Stimulated activated CD4-positive, alpha-beta T cell treated with anti-CD3 and anti-CD28 coated beads, Interleukin-1b, Interleukin-23, amount 100 ng/mL, for 4 hours (primary cell): Measurements from ENCODE around the gene IFT25.

Source experiments
- DNase-seq, 2 donors: peaks; one replicate each; pipeline ENCODE4 v3.0.0-alpha.2; 2020; ENCODE audit warnings: low read depth in 2 of 2

IFT25 gene

DNA sequence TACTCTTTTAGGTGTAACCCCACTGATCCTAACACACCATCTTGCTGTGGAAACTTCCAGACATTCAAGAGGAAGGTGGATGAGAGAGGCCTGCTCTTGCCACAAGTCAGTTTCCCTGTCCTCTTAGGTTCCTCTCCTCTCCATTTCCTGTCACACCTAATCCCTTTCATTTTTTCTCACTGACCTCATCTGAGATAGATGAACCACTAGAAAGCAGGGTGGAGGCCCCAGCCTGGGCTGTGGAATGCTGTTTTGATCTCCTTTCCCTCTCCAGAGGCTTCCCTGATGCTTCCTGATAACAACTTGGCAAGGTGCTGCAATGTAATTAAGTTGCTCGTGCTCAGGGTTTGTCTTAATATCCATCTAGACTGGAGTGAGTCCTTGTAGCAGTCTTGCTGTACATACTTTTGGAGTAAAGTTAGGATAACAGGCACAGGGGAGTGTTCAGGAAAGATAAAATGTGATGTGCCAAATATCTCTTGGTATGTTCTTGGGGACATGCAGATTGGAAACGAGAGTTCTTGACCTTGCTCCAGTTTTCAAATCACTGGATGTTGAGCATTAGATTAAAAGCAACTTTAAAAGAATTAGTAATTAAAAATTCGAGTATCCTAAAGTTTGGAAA is 11.8 kb upstream of the IFT25 start:
- no peak for DNase-seq

- DNase-seq = no peak
These were observed 11.0 kb upstream of the IFT25 start for GRCh38 chr1:53956308-53957168.

DNA sequence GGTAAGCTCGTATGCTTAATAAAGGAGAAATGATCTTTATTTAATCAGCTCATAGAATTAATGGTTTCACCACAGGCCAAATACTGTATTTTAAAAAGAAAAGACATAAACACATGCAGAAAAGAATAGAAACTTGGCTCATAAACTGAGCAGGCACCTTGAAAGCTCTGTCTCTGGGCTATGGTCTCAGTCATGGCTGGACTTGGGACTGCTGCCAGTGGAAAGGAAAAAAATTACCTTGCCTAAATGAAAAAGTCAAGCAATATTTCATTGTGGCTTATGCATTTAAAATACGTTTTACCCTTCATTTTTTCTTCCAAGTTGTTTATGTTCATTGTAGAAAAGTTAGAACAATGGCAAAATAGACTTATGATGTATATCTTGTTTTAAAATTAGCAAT is 8.6 kb upstream of the IFT25 start:
- no peak for DNase-seq

DNA sequence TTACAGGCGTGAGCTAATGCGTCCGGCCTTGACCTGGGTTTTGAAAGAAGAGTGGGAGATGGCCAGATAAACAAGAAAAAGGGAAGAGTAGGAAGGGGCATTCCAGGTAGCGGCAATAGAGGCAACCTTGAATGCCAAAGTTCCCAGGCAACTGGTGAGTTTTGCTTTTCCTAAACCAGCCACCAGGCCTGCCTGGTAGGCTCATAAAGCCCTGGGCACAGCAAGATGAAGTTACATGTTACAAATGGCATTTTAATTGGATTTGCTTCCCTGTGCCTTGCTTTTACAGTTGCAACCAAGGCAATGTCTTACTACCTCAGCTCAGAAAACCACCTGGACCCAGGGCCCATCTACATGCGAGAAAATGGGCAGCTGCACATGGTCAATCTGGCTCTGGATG is 6.2 kb upstream of the IFT25 start:
- DNase-seq = no peak

DNA sequence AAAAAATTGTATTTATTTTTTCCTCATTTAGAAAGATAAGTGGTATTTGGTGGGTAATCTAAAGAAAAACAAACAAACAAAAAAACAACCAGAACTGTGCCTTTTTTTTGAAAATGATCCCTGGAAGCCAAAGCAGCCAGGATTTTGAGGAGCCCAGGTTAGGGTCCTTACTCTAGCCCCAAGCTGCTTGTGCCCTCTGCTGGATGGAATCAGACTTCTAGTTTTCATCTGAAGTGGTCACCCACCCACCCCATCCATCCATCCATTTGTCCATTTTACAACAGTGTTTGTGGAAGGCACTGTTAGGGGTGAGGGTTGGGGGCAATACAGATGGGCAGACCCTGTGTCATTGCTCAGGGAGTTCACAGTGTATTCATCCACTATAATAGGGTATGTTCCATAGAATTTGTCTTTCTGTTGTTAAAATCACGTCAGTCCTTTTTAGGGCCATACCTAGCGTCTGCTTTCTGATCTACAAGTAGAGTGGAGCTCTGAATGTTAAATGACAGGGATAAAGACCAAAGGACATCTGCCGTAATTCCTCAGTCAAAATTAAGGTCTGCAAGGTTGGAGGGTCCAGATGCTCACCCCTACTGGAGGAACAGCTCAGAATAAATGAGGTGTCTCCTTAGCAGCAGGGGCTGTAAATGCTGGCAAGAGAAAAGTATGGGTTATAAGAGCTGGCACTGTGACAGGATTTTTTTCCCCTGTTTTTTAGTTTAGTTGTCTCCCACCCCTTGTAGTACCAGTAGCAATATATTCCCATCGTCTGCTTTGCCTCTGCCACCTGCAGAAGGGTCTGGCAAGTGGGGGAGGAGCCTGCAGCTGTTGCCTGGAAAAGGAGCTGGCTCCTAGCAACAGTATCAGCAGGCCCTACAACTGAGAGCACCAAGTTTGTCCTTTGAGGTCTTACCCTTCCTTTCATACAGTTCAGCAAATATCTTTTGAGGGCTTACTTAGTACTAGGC is 3.8 kb upstream of the IFT25 start:
- DNase-seq = no peak

DNA sequence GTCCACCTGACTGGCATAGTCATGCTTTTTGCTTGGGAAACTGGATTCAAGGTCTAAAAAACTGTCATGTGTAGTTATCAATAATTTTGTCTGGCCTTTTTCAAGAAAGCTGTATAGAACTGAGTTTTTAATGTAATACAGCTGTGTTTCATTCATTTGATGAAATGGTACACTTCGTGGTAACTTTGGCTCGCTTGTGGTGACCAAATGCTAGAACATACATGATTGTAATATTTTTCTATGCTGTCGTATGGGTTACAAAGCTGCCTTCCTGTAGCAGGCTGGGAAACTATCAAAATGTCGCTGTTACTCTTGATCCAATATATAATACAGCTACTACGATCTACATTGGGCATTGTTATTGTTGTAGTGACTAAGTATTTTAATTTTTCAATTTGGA is 2.8 kb upstream of the IFT25 start:
- DNase-seq = no peak

DNA sequence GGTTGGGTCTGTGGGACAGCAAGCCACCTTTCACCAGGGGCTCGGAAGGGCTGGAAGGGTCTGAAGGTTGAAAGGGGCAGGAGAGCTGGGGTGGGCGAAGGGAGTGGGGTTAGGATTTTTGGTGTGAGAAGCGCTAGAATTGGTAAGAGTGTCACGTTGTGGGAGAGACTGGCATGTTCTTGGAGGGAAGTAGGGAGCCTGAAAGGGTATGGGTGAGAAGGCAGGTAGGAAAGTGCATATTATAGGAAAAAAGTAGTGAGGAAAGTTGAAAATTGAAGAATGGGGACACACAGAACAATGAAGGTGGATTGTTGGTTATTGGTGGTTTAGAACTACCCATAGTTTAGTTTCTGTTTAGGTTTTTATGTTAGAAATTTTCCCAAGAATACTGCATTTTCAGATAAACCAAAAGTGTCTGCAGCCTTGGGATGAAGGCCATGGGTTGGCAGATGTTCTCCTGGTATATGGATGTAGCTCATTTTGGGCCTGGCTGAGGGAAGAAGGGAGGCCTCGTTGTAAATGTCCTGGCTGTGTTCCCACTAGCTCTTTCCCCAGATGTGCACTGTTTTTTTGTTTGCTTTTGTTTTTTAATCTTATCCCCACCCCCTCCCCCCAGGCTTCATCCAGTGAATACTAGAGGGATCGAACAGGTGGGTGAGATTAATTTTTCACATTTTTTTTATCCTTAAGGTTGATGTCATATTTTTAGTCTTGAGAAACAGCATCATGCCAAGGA is 1.8 kb upstream of the IFT25 start:
- no peak for DNase-seq

DNA sequence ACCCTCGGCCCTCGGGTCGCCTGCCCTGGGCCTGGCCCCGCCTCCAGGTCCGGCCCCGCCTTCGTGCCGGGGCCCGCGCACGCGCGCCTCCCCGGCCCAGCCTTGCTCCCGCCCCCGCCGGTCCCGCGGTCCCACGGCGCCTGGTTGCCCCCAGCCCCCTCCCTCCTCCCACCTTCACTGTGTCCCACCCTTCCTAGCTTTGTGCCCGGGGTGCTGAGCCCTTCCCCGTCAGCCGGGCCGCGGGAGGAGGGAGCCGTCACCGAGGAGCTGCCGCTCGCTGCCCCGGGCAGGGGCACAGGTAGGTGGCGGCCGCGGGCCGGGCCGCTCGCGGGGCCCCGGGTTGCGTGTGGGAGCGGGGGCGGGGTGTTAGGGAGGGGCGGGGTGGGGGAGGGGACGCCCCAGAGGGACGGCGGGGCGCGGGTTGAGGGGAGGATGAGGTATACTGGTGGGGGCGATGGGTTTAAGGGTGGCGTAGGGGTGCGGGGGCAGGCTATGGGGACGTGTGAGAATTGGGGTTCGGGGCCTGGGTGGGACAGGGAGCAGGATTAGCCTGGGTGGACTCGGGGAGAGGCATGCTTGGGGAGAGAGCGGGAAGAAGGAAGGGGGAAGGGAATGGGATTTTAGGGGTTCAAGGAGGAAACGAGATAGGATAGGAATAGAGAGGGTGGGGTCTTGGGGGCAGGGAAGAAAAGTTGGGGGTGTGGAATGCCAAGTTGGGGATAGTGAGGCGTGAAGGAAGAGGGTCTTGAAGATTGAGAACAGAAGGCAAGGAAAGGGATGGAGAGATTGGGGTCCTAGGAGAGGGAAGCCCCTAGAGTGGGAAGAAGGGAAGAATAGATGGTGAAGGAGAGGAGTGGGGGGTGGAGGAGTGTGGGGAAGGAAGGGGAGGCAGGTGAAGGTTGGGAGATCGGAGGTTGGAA is 1.0 kb upstream of the IFT25 start, which contains the start of gene LRRC42:
Gene LRRC42 (plus strand): TSS at position 99 of the 920 bp plus-strand sequence. CDS start 5,650 bp downstream, outside the sequence.
- DNase-seq = peak in 1 of 2 donors; percentile 57

GRCh38 chr1:53945183-53945432 is 391 bp downstream of the IFT25 start:
- DNase-seq = no peak

DNA sequence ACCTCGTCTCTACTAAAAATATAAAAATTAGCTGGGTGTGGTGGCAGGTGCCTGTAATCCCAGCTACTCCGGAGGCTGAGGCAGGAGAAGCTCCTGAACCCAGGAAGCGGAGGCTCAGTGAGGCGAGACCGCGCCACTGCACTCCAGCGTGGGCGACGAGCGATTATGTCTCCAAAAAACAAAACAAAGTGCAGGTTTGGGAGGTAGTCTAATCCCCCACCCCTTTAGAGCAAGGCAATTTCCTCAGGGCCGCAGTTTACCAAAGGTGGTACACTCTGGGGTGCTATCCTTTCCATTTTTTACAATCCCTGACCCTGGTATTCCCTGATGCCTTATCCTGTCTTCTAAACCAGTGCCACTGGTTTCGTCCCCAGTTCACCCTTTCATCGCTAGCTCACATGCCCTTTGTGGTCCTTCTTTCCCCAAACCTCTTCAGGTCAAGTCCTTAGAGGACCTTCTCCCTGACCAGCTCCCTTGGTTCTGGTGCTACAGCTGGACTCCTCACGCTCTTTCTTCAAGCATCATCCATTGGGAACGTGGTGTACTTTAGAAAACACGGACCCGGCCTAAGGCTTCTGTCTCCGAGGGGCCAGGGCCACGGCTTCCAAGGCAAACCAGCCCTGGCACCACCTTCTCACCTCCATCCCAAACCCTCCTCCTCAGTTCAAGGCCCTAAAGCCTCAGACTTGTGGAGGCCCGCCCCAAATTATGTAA is 873 bp downstream of the IFT25 start:
- DNase-seq = no peak

GRCh38 chr1:53943490-53944043 is 1.9 kb downstream of the IFT25 start:
- no peak for DNase-seq

DNA sequence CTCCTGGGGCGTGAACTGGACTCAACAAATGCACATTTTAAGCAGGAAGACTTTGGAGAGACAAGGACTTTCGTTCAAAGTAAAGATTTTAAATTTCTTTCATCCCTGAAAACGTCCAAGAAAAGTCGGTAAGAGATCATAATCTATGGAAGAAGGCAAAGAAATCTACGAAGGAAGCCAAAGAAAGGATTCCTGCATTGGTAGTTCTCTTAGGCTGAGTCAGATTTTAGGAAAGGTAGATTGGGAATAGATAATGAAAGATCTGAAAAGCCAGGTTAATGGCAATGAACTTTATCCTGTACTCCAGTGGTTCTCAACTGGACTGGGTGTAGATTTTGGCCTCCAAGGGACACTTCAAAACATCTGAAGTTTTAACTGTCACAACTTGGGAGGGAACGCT is 2.4 kb downstream of the IFT25 start:
- DNase-seq = no peak

DNA sequence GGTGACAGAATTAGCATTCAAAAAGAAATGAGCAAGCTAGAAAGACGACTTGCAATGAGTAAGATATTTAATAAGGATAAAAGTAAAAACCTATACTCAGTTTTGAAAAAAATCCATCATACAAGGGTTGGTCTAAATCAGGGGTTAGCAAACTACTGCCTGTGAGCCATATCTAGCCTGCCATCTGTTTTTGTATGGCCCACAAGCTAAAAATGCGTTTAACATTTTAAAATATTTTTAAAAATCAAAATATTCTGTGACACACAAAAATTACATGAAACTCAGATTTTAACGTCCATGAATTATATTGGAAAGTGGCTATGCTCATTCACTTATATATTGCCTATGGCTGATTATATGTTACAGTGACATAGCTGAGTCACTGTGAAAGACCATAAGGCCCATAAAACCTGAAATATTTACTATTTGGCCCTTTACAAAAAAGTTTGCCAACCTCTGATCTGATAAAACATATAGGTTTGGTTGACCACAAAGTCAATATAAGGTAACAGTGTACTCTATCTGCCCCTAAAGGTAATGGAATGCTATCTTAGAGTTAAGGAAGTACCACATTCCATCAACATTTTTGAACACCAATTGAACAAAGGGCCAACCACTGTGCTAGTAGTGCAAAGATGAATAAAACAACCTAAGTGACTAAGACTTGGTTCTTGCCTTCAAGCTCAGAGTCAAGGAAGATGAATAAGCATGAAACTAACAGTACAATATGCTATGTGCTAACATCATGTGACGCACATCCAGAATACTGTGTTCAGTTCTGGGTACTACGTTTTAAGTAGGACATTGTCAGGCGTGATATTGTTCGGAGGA is 3.2 kb downstream of the IFT25 start:
- no peak for DNase-seq

DNA sequence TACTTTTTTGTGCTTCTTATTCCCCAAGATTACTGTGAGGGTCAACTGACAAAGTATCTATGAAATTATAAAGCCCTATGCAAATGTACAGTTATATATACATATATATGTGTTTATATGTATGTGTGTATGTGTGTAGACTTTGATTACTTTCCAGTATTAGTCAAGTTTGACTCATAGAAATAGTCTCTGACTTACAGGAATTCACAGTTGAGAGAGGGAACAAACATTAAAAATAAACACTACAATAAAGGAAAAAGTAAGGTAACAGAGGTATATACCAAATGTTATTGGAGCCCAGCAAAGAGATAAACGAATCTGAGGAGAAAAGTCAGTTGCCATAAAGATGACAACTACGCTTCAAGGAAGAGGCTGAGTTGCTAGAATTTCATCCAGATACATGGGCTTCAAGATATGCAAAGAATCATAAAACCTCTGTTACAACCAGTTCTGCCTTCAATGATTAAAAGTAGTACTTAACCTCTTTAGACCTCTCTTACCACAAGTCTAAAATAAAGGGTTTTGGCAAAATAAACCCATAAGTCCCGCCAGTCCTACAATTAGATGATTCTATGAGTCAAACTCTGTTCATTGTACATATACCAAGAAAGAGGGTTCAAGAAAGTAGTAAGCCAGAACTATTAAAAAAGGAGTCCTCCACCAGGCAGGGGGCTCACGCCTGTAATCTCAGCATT is 7.2 kb downstream of the IFT25 start:
- DNase-seq = no peak

- no peak for DNase-seq
These were observed 9.1 kb downstream of the IFT25 start for GRCh38 chr1:53936430-53936829.

- no peak for DNase-seq
These were observed 11.2 kb downstream of the IFT25 start for GRCh38 chr1:53934170-53934765.

DNA sequence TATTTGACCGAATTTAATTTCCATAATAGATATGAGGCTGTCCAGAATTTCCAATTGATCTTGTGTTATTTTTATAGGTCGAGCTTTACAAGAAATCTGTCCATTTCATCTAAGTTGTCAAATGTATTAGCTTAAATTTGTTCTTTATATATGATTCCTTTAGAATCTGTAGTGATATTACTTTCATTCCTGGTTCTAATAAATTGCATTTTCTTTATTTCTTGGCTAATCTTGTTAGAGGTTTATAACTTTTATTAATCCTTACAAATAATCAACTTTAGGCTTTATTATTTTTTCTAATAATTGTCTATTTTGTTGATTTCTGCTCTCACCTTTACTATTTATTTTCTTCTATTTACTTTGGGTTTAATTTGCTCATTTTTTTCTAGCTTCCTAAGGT is 14.0 kb downstream of the IFT25 start:
- no peak for DNase-seq

- no peak for DNase-seq
These were observed 14.6 kb downstream of the IFT25 start for GRCh38 chr1:53930932-53931331.
